ENCODE measurements around the gene MPP2. TPM values are rescaled to one million over a fixed set of nuclear protein-coding genes. Genes with fewer than 3 reads are reported as not detected.

The MPP2 gene
- total RNA-seq, 3 donors from 2014 or later (not counting 1 experiment from before 2014, with no cell fraction given), result 0.75 to 2.0 (median 0.85) TPM

DNA sequence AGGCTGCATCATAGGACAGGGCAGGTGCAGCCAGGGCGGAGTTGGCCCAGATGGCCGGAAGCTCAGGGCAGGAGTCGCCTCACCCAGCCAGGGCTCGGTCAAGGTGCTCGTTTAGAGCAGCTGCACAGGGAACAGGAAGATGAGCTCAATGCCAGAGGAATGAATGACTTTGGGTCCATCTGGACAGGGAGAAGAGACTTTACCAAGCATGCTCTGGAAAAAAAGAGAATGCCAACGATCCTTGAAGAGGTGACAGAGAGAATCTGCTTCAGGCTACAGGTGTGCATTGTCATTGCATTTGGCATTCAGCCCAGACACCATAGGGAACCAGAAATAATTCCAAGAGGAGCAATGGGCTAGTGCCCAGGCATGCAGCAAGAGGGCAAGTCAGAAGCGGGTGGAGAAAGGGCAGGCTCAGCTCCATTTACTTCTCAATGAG is 67.6 kb downstream of the MPP2 start:
- no peak overlapping the region for H3K4me3 Mint-ChIP-seq
- DNase-seq, result no peak
- H3K27ac Mint-ChIP-seq, result no peak overlapping the region
- no peaks in the 10 kb centered on the region for H3K4me1 ChIP-seq (ENCODE audit: control insufficient read depth, insufficient read depth, low read length)
- intact Hi-C loops (cut with micrococcal nuclease), result no loop called here
- no peaks in the 10 kb centered on the region for H3K36me3 ChIP-seq (ENCODE audit: control insufficient read depth, insufficient read depth, low read length)
- H3K27me3 Mint-ChIP-seq (ENCODE audit: low read depth in 2 of 2), result peaks cover 15 to 24% of the 10 kb centered on the region in 2 donors
- no peaks in the 10 kb centered on the region for H3K9me3 ChIP-seq (ENCODE audit: control insufficient read depth, insufficient read depth, low read length)
- no peak for ATAC-seq
- no peak overlapping the region for H3K4me3 ChIP-seq (ENCODE audit: low read length)
- no peaks in the 10 kb centered on the region for H3K4me1 Mint-ChIP-seq
- H3K27ac ChIP-seq (ENCODE audit: low read length), result no peak overlapping the region
- 63% methylated on average over 7 of the region's 7 CpGs for WGBS (ENCODE audit: insufficient coverage)
- no peaks in the 10 kb centered on the region for H3K36me3 Mint-ChIP-seq
- H3K9me3 Mint-ChIP-seq, result peaks cover 0 to 2% of the 10 kb centered on the region in 2 donors
- no peaks in the 10 kb centered on the region for H3K27me3 ChIP-seq (ENCODE audit: control insufficient read depth, insufficient read depth, low read length)
- TF ChIP-seq, protein P1, sequence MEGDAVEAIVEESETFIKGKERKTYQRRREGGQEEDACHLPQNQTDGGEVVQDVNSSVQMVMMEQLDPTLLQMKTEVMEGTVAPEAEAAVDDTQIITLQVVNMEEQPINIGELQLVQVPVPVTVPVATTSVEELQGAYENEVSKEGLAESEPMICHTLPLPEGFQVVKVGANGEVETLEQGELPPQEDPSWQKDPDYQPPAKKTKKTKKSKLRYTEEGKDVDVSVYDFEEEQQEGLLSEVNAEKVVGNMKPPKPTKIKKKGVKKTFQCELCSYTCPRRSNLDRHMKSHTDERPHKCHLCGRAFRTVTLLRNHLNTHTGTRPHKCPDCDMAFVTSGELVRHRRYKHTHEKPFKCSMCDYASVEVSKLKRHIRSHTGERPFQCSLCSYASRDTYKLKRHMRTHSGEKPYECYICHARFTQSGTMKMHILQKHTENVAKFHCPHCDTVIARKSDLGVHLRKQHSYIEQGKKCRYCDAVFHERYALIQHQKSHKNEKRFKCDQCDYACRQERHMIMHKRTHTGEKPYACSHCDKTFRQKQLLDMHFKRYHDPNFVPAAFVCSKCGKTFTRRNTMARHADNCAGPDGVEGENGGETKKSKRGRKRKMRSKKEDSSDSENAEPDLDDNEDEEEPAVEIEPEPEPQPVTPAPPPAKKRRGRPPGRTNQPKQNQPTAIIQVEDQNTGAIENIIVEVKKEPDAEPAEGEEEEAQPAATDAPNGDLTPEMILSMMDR (IDR thresholded peaks at IDR 0.05), result no peak

- H3K27me3 Mint-ChIP-seq (ENCODE audit: low read depth in 2 of 2), result peaks cover 25 to 34% of the 10 kb centered on the region in 2 donors
- H3K36me3 Mint-ChIP-seq, result no peaks in the 10 kb centered on the region
- ATAC-seq (no peak), DNase-seq (no peak)
- Histone ChIP-seq H3K9me3 (ENCODE audit: control insufficient read depth, insufficient read depth, low read length) (no peaks in the 10 kb centered on the region), H3K27me3 (ENCODE audit: control insufficient read depth, insufficient read depth, low read length) (peaks cover 20% of the 10 kb centered on the region), H3K4me1 (ENCODE audit: control insufficient read depth, insufficient read depth, low read length) (peaks cover 12% of the 10 kb centered on the region), H3K4me3 (ENCODE audit: low read length) (no peak overlapping the region), H3K36me3 (ENCODE audit: control insufficient read depth, insufficient read depth, low read length) (no peaks in the 10 kb centered on the region), H3K27ac (ENCODE audit: low read length) (no peak overlapping the region)
- peak overlapping the region; percentile 76 for H3K4me3 Mint-ChIP-seq
- intact Hi-C loops (cut with micrococcal nuclease), result no loop called here
- TF ChIP-seq, protein P1 (IDR thresholded peaks at IDR 0.05), result no peak
- H3K27ac Mint-ChIP-seq, result no peak overlapping the region
- WGBS (ENCODE audit: insufficient coverage), result 85% methylated on average over 2 of the region's 2 CpGs
- H3K9me3 Mint-ChIP-seq, result no peaks in the 10 kb centered on the region
- H3K4me1 Mint-ChIP-seq, result peaks cover 10 to 13% of the 10 kb centered on the region in 2 donors
These were observed 73.2 kb downstream of the MPP2 start for GRCh38 chr17:43834106-43834505.

- ATAC-seq, result peak; percentile 80 to 97 (median 94)
- Histone ChIP-seq H3K27ac (ENCODE audit: low read length) (no peak within 1 kb of the TSS), H3K27me3 (ENCODE audit: control insufficient read depth, insufficient read depth, low read length) (peaks cover 20% of the 10 kb centered on the region), H3K4me3 (ENCODE audit: low read length) (peak within 1 kb of the TSS; percentile 41), H3K4me1 (ENCODE audit: control insufficient read depth, insufficient read depth, low read length) (peaks cover 12% of the 10 kb centered on the region), H3K36me3 (ENCODE audit: control insufficient read depth, insufficient read depth, low read length) (no peaks in the 10 kb centered on the region), H3K9me3 (ENCODE audit: control insufficient read depth, insufficient read depth, low read length) (no peaks in the 10 kb centered on the region)
- Mint-ChIP-seq H3K9me3 (no peaks in the 10 kb centered on the region), H3K36me3 (no peaks in the 10 kb centered on the region), H3K27ac (no peak within 1 kb of the TSS), H3K4me1 (peaks cover 10 to 13% of the 10 kb centered on the region in 2 donors), H3K27me3 (ENCODE audit: low read depth in 2 of 2) (peaks cover 24 to 34% of the 10 kb centered on the region in 2 donors), H3K4me3 (peak within 1 kb of the TSS; percentile 76)
- peak; percentile 27 to 72 for DNase-seq
- intact Hi-C loops (cut with micrococcal nuclease), result no loop called here
- 2% methylated on average over 87 of the region's 87 CpGs for WGBS (ENCODE audit: insufficient coverage)
- TF ChIP-seq, protein P1 (IDR thresholded peaks at IDR 0.05), result no peak
These were observed 74.1 kb downstream of the MPP2 start, which contains the start of gene MPP3 for GRCh38 chr17:43832976-43833829. Gene MPP3, minus strand, starts transcription at chr17:43833146. Its CDS starts 1,240 bp downstream, at chr17:43831906.

Data from natural killer cell (primary cell).